HepG2 (cell line): ENCODE results near the gene SCRT2. TPM values are rescaled to one million over a fixed set of nuclear protein-coding genes. Genes with fewer than 3 reads are reported as not detected.
A peak's percentile ranks its signal among the peaks of the same experiment; 100 is the strongest.

Source experiments
- AHDC1 ChIP-seq: sonication (generic); formaldehyde crosslinking; IDR thresholded peaks from 2 replicates; pipeline ENCODE4 v1.5.1; 2020; ENCODE audit warnings: mild to moderate bottlenecking, missing genetic modification reagents, borderline replicate concordance
- GATA4 ChIP-seq: sonication (generic); IDR thresholded peaks from 2 replicates; pipeline ENCODE4 v1.6.1; 2016; ENCODE audit warnings: antibody characterized with exemption, low read depth, borderline replicate concordance
- GFI1 ChIP-seq: sonication (generic); formaldehyde crosslinking; IDR thresholded peaks from 2 replicates; pipeline ENCODE4 v1.5.0; 2020; ENCODE audit warnings: missing genetic modification reagents, mild to moderate bottlenecking, borderline replicate concordance
- JUNB ChIP-seq: sonication (generic); formaldehyde crosslinking; IDR thresholded peaks from 2 replicates; pipeline ENCODE4 v1.8.0; 2022; ENCODE audit warnings: missing genetic modification reagents, mild to moderate bottlenecking, borderline replicate concordance
- KLF15 ChIP-seq: sonication (generic); formaldehyde crosslinking; IDR thresholded peaks from 2 replicates; pipeline ENCODE4 v1.8.1; 2023; ENCODE audit warnings: borderline replicate concordance, mild to moderate bottlenecking, inconsistent platforms, missing genetic modification reagents, mixed read lengths
- MAFK ChIP-seq, 2 experiments: IDR thresholded peaks in 1 of 2; conservative IDR thresholded peaks in 1 of 2; 2 replicates each; pipeline ENCODE4 v1.6.1; 2011; ENCODE audit warnings: improper control_type of control experiment in 2 of 2, low read length in 2 of 2
- MBD4 ChIP-seq: IDR thresholded peaks from 2 replicates; pipeline ENCODE4 v1.6.1; 2012; ENCODE audit warnings: low read length, inconsistent platforms, borderline replicate concordance
- MED1 ChIP-seq: sonication (generic); formaldehyde crosslinking; IDR thresholded peaks from 2 replicates; pipeline ENCODE4 v1.4.0; 2020; ENCODE audit warnings: missing genetic modification reagents
- MXI1 ChIP-seq: IDR thresholded peaks from 3 replicates; pipeline ENCODE4 v1.6.1; 2012; ENCODE audit warnings: low read depth, low read length, inconsistent platforms, borderline replicate concordance
- NFATC3 ChIP-seq: sonication (generic); formaldehyde crosslinking; IDR thresholded peaks from 2 replicates; pipeline ENCODE4 v1.5.1; 2020; ENCODE audit warnings: mild to moderate bottlenecking, missing genetic modification reagents
- NFIC ChIP-seq: IDR thresholded peaks from 2 replicates; pipeline ENCODE4 v1.6.1; 2012; ENCODE audit warnings: mild to moderate bottlenecking, low read length, inconsistent platforms
- TAF15 ChIP-seq: fragments of 200-400 bp; formaldehyde crosslinking; IDR thresholded peaks from one replicate; pipeline ENCODE4 v1.6.1; 2018; ENCODE audit warnings: mild to moderate bottlenecking, low read depth, low read length; ENCODE audit not compliant: poor library complexity, severe bottlenecking
- YY1 ChIP-seq: IDR thresholded peaks from 2 replicates; pipeline ENCODE4 v1.6.1; 2011; ENCODE audit warnings: low read length, low read depth, moderate library complexity, mild to moderate bottlenecking; ENCODE audit not compliant: insufficient read depth, insufficient replicate concordance
- ZNF460 ChIP-seq: sonication (generic); formaldehyde crosslinking; IDR thresholded peaks from 2 replicates; pipeline ENCODE4 v1.5.1; 2020; ENCODE audit warnings: missing genetic modification reagents, mild to moderate bottlenecking, borderline replicate concordance
- ZNF724P ChIP-seq: sonication (generic); formaldehyde crosslinking; IDR thresholded peaks from 2 replicates; pipeline ENCODE4 v1.8.0; 2022; ENCODE audit warnings: missing genetic modification reagents, borderline replicate concordance
- ZSCAN21 ChIP-seq: sonication (generic); formaldehyde crosslinking; IDR thresholded peaks from 2 replicates; pipeline ENCODE4 v1.8.0; 2022; ENCODE audit warnings: mild to moderate bottlenecking, missing genetic modification reagents, moderate library complexity, borderline replicate concordance
- ZSCAN22 ChIP-seq: sonication (generic); formaldehyde crosslinking; IDR thresholded peaks from 2 replicates; pipeline ENCODE4 v1.4.0; 2020; ENCODE audit warnings: mild to moderate bottlenecking, missing genetic modification reagents
- polyA plus RNA-seq, 8 experiments: library from polyadenylated mRNA; depleted of rRNA in 3 of 8; stranded (reverse) in 7 of 8; unstranded in 1 of 8; fragments of >200 nt; fragmentation: Illumina TruSeq in 4 of 8; extraction: Trizol in 4 of 8; gene quantifications; 2 replicates each; pipeline versions ENCODE4 v1.2.1 to v1.2.3, GENCODE V29; 2011 to 2016; ENCODE audit warnings: low read depth in 4 of 8, missing spikeins in 1 of 8, mixed read lengths in 1 of 8; ENCODE audit not compliant: insufficient read depth in 1 of 8
- total RNA-seq, 5 experiments: library from RNA; depleted of rRNA; stranded (reverse); fragments of >200 nt; fragmentation: Illumina TruSeq; extraction: Trizol; gene quantifications; 2 replicates each; pipeline ENCODE4 v1.2.3, GENCODE V29; 2016; ENCODE audit warnings: low read depth in 1 of 5
- TF ChIP-seq, protein P1 (sequence below): sonication (generic); formaldehyde crosslinking; IDR thresholded peaks from 2 replicates; pipeline ENCODE4 v1.8.0; 2022; ENCODE audit warnings: mild to moderate bottlenecking, missing genetic modification reagents, moderate library complexity
- TF ChIP-seq, protein P2 (sequence below): sonication (generic); formaldehyde crosslinking; IDR thresholded peaks from 2 replicates; pipeline ENCODE4 v1.8.1; 2023; ENCODE audit warnings: missing genetic modification reagents, inconsistent platforms, borderline replicate concordance
- TF ChIP-seq, protein P3 (sequence below): sonication (generic); formaldehyde crosslinking; IDR thresholded peaks from 2 replicates; pipeline ENCODE4 v1.5.0; 2020; ENCODE audit warnings: missing genetic modification reagents

The SCRT2 gene
- total and polyA plus RNA-seq, 2 of the 13 experiments (the other 11 are each of a cell fraction or from before 2014, with no cell fraction given): not detected

DNA sequence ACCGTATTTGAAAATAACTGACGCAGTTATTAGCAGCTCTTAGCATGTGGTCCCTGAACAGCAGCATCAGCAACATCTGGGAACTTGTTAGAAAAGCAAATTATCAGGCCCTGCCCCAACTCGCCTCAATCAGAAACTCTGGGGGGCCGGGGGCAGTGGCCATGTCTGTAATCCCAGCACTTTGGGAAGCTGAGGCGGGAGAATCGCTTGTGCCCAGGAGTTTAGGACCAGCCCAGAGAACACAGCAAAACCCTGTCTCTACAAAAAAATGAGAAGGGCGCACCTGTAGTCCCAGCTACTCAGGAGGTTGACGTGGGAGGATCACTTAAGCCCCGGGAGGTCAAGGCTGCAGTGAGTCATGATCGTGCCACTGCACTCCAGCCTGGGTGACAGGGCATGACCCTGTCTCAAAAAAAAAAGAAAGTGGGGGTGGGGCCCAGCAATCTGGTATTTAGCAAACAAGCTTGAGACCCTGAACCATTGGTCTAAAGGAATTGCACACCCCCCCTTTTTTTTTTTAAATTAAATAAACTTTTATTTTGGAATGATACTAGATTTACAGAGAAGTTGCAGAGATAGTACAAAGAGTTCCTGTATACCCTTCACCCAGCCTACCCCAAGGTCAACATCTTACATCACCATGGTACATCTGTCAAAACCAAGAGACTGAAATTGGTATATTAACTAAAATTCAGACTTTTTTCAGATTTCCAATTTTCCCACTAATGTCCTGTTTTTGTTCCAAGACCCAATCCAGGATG is 29.3 kb downstream of the SCRT2 start (continued):
- TF ChIP-seq MBD4 (no peak), MXI1 (no peak), MED1 (0 out of 2 replicates have a peak, but pooled peaks have one; percentile 37), YY1 (no peak), GFI1 (CRISPR knock-in tag) (peak; percentile 48; the same call in 1 of the 2 replicates), AHDC1 (0 out of 2 replicates have a peak, but pooled peaks have one; percentile 20), NFIC (0 out of 2 replicates have a peak, but pooled peaks have one; percentile 10), ZSCAN21 (CRISPR knock-in tag) (no peak), KLF15 (CRISPR knock-in tag) (no peak), MAFK (conservative IDR thresholded peaks at IDR 0.05 in 1 of 2, IDR thresholded peaks at IDR 0.05 in 1 of 2; ENCODE audit: low read length in 2 of 2) (peak in 1 of 2 experiments; percentile 42; a peak in 1 of 4 replicates), NFATC3 (CRISPR knock-in tag) (no peak), TAF15 (no peak), JUNB (CRISPR knock-in tag) (peak; percentile 7; the same call in 1 of the 2 replicates), ZSCAN22 (CRISPR knock-in tag) (no peak), ZNF724P (CRISPR knock-in tag) (no peak), GATA4 (no peak), ZNF460 (CRISPR knock-in tag) (no peak; the same call in 1 of the 2 replicates)
- TF ChIP-seq, protein P1, sequence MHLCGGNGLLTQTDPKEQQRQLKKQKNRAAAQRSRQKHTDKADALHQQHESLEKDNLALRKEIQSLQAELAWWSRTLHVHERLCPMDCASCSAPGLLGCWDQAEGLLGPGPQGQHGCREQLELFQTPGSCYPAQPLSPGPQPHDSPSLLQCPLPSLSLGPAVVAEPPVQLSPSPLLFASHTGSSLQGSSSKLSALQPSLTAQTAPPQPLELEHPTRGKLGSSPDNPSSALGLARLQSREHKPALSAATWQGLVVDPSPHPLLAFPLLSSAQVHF (CRISPR knock-in tag): no peak
- TF ChIP-seq, protein P2, sequence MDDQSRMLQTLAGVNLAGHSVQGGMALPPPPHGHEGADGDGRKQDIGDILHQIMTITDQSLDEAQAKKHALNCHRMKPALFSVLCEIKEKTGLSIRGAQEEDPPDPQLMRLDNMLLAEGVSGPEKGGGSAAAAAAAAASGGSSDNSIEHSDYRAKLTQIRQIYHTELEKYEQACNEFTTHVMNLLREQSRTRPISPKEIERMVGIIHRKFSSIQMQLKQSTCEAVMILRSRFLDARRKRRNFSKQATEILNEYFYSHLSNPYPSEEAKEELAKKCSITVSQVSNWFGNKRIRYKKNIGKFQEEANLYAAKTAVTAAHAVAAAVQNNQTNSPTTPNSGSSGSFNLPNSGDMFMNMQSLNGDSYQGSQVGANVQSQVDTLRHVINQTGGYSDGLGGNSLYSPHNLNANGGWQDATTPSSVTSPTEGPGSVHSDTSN (CRISPR knock-in tag): no peak
- TF ChIP-seq, protein P3, sequence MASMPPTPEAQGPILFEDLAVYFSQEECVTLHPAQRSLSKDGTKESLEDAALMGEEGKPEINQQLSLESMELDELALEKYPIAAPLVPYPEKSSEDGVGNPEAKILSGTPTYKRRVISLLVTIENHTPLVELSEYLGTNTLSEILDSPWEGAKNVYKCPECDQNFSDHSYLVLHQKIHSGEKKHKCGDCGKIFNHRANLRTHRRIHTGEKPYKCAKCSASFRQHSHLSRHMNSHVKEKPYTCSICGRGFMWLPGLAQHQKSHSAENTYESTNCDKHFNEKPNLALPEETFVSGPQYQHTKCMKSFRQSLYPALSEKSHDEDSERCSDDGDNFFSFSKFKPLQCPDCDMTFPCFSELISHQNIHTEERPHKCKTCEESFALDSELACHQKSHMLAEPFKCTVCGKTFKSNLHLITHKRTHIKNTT (CRISPR knock-in tag): no peak
